ENCODE data around the gene USP47.
A peak's percentile ranks its signal among the peaks of the same experiment; 100 is the strongest.

The USP47 gene

DNA sequence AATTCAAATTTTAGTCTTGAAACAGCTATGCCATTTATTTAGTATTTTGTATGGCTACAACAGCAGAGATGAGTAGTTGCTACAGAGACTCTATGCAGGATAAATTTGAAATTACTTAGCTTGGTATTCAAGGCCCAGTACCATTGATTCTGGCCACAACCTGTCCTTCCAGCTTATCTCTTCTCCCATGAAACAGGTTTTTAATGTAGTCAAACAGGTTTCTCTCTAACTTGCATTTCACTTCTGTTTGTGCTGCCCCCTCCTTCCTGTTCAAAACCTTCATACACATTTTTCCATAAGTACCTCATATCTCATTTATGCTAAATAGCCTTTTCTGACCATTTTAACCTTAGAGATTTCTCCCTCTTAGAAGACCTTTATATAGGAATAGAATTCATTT is 3.3 kb downstream of the USP47 start:
- no peak overlapping the region for H3K27ac ChIP-seq
- TF ChIP-seq, protein P1, sequence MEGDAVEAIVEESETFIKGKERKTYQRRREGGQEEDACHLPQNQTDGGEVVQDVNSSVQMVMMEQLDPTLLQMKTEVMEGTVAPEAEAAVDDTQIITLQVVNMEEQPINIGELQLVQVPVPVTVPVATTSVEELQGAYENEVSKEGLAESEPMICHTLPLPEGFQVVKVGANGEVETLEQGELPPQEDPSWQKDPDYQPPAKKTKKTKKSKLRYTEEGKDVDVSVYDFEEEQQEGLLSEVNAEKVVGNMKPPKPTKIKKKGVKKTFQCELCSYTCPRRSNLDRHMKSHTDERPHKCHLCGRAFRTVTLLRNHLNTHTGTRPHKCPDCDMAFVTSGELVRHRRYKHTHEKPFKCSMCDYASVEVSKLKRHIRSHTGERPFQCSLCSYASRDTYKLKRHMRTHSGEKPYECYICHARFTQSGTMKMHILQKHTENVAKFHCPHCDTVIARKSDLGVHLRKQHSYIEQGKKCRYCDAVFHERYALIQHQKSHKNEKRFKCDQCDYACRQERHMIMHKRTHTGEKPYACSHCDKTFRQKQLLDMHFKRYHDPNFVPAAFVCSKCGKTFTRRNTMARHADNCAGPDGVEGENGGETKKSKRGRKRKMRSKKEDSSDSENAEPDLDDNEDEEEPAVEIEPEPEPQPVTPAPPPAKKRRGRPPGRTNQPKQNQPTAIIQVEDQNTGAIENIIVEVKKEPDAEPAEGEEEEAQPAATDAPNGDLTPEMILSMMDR (conservative IDR thresholded peaks at IDR 0.05): no peak
- TF ChIP-seq ZFX (IDR thresholded peaks at IDR 0.05): no peak

DNA sequence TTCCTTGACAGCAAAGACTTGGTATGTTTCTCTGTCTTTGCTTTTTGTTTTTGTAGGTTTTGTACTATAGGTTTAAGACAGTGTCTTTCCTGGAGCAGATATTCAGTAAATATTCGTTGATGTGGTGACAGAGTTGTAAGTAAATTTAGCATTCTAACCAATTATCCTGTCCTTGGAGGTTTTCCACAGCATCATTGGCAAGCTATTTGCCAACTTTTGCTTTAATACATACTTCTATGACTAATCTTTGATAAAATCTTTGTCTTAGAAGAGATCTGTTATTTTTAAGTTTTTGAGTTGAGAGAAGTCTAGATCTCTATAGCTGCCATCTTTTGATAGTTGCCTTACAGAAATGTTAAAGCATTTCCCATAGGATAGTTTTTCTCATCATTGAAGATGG is 3.8 kb downstream of the USP47 start:
- no peak overlapping the region for H3K27ac ChIP-seq
- no peak for TF ChIP-seq ZFX (IDR thresholded peaks at IDR 0.05)
- TF ChIP-seq, protein P1 (conservative IDR thresholded peaks at IDR 0.05): no peak

DNA sequence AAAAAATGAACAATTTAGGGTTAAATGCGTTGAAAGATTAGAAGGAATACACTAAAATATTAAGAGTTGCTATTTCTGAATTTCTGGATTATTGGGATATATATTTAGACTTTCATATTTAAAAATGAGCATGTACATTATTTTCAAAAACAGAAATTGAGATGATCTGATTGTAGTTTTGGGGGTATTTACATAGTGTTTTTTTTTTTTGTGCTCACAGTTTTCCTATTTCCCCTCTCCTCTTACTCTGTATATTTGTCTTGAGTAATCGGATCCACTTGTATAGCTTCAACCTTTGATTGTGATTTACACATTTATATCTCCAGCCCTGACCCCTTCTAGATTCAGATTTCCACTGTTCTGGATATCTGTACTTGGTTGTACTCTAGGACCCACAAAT is 5.3 kb downstream of the USP47 start:
- TF ChIP-seq ZFX (IDR thresholded peaks at IDR 0.05): no peak
- TF ChIP-seq, protein P1 (conservative IDR thresholded peaks at IDR 0.05): no peak
- no peak overlapping the region for H3K27ac ChIP-seq

DNA sequence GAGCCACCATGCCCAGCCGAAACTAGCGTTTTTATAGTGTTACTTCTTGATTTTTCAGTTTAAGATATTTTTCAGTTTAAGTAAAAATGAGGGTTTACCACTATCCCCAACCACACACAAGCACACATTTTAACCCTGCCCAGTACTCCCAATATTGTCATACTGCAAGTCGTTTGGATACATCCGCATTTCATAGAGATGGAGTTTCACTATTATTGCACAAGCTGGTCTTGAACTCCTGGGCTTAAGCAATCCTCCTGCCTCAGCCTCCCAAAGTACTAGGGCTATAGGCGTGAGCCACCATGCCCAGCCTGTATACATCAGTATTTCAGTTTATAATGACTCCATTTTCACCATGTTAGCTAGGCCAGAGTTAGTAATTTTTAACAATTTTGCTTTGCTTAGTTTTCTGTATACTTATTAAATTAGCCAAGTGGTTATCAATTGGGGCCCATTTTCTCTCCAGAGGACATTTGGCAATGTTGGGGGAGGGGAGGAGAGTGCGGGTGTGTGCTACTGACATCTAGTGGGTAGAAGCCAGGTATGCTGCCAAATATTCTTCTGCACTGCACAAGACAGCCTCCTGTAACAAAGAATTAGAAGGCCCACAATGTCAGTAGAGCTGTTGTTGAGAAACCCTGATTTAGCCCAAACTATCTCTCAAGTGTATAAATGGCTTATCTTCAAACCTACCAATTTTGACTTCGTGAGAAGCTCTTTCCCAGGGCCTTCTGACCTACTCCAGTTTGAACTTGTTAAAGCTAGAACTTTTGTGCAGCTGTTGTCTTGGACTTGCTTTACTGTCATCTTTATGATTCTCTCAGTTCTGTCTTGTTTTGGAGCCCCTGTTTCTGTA is 7.3 kb downstream of the USP47 start:
- TF ChIP-seq, protein P1 (conservative IDR thresholded peaks at IDR 0.05): peak; percentile 90
- no peak for TF ChIP-seq ZFX (IDR thresholded peaks at IDR 0.05)
- no peak overlapping the region for H3K27ac ChIP-seq

DNA sequence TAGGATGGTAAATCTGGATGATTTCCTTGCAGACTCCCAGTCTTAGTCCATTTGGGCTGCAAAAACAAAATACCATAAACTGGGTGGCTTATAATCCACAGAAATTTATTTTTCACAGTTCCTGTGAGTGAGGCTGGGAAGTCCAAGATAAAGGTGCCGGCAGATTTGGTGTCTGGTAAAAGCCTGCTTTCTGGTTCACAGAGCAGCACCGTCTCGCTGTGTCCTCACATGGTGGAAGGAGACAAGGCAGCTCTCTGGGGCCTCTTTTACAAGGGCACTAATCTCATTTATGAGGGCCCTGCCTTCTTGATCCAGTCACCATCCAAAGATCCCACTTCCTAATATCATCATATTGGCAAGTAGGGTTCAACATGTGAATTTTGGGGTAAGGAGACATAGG is 8.9 kb downstream of the USP47 start:
- H3K27ac ChIP-seq: no peak overlapping the region
- TF ChIP-seq, protein P1 (conservative IDR thresholded peaks at IDR 0.05): no peak
- no peak for TF ChIP-seq ZFX (IDR thresholded peaks at IDR 0.05)

DNA sequence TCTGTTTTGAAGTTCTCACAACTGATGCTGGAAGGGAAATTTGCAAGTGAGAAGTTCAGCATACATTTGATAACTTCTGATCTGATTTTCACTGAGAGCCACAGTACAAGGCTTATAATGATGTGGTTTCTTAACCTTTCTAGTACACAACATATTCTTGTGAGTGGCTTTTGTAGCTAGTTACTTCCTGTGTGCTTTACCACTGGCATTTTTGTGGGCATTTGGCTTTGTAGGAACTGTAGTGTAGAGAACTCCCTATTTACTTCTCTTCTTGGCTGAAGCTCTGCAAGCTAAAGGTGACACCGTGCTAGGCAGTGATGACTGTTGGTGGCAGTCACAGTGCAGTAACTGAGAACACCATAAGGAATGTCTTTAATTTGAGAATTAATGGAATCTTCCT is 14.9 kb downstream of the USP47 start:
- no peak overlapping the region for H3K27ac ChIP-seq
- no peak for TF ChIP-seq ZFX (IDR thresholded peaks at IDR 0.05)

DNA sequence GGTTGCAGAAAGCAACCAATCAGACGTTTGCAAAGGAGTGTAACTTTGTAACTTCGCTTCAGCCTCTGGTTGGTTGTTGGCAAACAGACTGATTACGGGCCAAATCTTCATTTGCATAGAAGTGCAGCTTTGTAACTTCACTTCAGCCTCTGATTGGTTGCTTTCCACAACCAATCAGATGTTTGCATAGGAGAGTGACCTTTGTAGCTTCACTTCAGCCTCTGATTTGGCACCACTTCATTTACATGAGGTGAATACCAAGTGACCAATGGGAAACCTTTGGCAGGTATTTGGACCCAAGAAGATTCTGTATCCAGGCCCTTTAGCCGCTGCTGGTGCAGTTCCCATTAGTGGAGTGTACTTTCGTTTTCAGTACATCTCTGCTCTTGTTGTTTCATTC is 16.0 kb downstream of the USP47 start:
- no peak overlapping the region for H3K27ac ChIP-seq
- TF ChIP-seq, protein P1 (conservative IDR thresholded peaks at IDR 0.05): no peak
- no peak for TF ChIP-seq ZFX (IDR thresholded peaks at IDR 0.05)

DNA sequence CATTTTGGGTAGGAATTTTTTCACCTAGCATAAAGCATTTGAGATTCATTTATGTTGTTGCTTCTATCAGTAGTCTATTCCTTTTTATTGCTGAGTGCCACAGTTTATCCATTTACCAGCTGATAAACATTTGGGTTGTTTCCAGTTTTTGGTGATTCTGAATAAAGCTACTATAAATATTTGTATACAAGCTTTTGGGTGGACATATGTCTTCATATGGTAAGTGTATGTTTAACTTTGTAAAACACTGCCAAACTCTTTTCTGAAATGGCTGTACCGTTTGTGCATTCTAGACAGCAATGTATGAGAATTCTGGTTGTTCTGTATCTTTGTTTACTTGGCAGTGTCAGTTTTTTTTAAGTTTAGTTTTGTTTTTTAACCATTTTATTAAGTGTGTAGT is 16.9 kb downstream of the USP47 start:
- H3K27ac ChIP-seq: no peak overlapping the region
- TF ChIP-seq ZFX (IDR thresholded peaks at IDR 0.05): no peak
